Panc1 (cell line): Measurements from ENCODE around the gene KXD1.

Experiments used
- POLR2AphosphoS5 ChIP-seq: IDR thresholded peaks from 2 replicates; pipeline ENCODE4 v1.6.1; 2012; ENCODE audit warnings: mild to moderate bottlenecking, low read depth, low read length, moderate library complexity
- SIN3A ChIP-seq: IDR thresholded peaks from 2 replicates; pipeline ENCODE4 v1.6.1; 2012; ENCODE audit warnings: low read depth, mild to moderate bottlenecking, low read length, moderate library complexity, borderline replicate concordance; ENCODE audit not compliant: insufficient read depth
- TCF7L2 ChIP-seq: IDR thresholded peaks from 2 replicates; pipeline ENCODE4 v1.6.1; 2011; ENCODE audit warnings: mild to moderate bottlenecking, low read depth, low read length, inconsistent platforms
- TF ChIP-seq, protein P1 (sequence below): fragments of 450-650 bp; IDR thresholded peaks from 2 replicates; pipeline ENCODE4 v1.5.1; 2017; ENCODE audit warnings: mild to moderate bottlenecking

DNA sequence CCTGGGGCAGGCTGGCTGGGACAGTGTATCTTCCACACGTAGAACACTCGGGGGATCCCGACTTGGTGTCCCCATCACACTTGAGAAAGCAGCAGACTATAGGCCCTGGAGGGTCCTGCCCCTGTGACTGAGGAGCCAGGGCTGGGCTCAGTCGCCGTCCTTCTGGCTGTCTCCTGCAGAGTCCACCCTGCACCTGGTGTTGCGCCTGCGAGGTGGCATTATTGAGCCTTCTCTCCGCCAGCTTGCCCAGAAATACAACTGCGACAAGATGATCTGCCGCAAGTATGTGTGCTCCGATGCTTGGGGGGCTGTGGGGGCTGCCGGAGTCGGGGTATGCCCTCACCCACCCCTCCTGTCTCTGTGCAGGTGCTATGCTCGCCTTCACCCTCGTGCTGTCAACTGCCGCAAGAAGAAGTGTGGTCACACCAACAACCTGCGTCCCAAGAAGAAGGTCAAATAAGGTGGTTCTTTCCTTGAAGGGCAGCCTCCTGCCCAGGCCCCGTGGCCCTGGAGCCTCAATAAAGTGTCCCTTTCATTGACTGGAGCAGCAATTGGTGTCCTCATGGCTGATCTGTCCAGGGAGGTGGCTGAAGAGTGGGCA, 17.1 kb downstream of the KXD1 start:
- TF ChIP-seq, protein P1, sequence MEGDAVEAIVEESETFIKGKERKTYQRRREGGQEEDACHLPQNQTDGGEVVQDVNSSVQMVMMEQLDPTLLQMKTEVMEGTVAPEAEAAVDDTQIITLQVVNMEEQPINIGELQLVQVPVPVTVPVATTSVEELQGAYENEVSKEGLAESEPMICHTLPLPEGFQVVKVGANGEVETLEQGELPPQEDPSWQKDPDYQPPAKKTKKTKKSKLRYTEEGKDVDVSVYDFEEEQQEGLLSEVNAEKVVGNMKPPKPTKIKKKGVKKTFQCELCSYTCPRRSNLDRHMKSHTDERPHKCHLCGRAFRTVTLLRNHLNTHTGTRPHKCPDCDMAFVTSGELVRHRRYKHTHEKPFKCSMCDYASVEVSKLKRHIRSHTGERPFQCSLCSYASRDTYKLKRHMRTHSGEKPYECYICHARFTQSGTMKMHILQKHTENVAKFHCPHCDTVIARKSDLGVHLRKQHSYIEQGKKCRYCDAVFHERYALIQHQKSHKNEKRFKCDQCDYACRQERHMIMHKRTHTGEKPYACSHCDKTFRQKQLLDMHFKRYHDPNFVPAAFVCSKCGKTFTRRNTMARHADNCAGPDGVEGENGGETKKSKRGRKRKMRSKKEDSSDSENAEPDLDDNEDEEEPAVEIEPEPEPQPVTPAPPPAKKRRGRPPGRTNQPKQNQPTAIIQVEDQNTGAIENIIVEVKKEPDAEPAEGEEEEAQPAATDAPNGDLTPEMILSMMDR, result no peak
- TF ChIP-seq SIN3A (no peak), POLR2AphosphoS5 (no peak), TCF7L2 (no peak)
